NCI-H146 treated with DMSO at 0.1 percent for 48 hours (cell line): ENCODE data around the gene ZGLP1.

Source experiments
- DNase-seq: peaks from one replicate; lab custom pipeline; 2025; ENCODE audit not compliant: unreplicated experiment; lab: John Stamatoyannopoulos, UW

The ZGLP1 gene

GRCh38 chr19:10295847-10296591 is 13.6 kb downstream of the ZGLP1 start:
- no peak for DNase-seq

- DNase-seq = no peak
These were observed 14.2 kb downstream of the ZGLP1 start for GRCh38 chr19:10295305-10295846.

- no peak for DNase-seq
These were observed 15.3 kb downstream of the ZGLP1 start for GRCh38 chr19:10294368-10294697.

- DNase-seq = no peak
These were observed 15.8 kb downstream of the ZGLP1 start for GRCh38 chr19:10293637-10294367.

DNA sequence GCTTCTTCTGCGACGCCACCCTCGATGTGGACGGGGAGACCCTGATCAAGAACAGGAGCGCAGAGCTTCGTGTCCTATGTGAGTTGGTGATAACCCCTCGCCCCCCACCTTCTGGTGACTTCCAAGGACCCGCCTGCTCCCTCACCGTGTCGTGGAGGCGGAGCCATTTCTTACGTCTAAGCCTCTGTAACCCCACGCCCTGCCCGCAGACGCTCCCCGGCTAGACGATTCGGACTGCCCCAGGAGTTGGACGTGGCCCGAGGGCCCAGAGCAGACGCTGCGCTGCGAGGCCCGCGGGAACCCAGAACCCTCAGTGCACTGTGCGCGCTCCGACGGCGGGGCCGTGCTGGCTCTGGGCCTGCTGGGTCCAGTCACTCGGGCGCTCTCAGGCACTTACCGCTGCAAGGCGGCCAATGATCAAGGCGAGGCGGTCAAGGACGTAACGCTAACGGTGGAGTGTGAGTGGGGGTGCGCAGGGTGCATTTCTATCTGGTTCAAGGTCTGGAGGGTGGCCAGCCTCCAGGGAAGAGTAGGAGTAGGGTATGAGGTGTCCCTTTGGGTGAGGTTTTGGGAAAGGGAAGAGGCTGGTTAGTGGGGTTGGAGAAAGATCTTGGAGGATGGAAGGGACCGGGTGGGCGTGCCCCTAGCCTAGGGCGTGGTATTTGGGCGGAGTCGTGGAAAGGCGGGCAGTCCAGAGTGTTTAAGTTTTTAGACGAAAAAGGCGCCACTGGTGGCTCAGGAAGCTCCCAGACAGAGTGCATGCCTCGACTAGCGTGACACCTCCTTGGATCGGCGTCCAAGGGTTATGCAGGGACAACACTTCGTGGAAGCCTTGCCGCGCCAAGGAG is 16.6 kb downstream of the ZGLP1 start:
- no peak for DNase-seq

GRCh38 chr19:10292206-10292788 is 17.3 kb downstream of the ZGLP1 start:
- peak; percentile 73 for DNase-seq

GRCh38 chr19:10291554-10292205 is 17.9 kb downstream of the ZGLP1 start:
- no peak for DNase-seq

DNA sequence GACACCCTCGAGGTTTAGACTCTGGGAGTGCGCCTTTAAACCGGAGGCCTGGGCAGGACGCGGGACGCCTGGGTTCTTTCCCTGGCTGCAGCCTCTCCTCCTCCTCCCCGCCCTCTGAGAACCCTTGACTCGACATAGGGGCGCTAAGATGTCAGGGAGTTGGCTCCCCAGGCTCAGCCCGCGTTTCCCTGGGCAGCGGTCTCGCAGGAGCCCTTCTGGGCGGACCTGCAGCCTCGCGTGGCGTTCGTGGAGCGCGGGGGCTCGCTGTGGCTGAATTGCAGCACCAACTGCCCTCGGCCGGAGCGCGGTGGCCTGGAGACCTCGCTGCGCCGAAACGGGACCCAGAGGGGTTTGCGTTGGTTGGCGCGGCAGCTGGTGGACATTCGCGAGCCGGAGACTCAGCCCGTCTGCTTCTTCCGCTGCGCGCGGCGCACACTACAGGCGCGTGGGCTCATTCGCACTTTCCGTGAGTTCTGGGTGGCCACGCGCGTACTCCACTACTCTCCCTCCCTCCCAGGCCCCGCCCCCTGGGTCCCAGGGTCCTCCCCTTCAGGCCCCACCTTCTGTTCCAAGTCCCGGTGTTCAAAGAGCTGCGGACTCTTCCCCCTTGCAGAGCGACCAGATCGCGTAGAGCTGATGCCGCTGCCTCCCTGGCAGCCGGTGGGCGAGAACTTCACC is 18.6 kb downstream of the ZGLP1 start:
- DNase-seq = peak; percentile 25

DNA sequence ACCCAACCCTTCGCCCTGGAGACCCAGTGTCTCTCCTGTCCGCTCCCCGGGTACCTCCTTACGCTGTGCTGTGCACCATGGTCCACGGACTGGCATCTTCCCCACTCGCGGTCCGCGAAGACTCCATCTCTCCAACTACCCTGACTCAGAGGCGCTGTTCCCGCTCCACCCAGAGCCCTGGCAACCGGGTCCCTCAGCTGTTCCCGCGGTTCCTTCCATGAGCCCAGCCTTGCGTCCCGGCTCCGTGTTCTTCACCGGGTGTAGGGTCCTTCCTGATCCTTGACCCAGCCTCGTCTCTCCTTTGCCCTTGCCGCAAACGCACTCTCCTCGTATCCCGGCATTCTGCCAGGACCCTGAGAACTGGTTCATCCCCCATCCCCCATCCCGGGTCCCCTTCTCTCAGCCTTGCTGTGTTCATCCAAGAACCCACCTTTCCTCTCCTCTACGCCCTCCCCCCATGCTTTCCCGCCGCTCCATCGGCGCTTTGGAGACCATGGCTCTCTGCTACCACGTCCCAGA is 19.2 kb downstream of the ZGLP1 start:
- DNase-seq = no peak

DNA sequence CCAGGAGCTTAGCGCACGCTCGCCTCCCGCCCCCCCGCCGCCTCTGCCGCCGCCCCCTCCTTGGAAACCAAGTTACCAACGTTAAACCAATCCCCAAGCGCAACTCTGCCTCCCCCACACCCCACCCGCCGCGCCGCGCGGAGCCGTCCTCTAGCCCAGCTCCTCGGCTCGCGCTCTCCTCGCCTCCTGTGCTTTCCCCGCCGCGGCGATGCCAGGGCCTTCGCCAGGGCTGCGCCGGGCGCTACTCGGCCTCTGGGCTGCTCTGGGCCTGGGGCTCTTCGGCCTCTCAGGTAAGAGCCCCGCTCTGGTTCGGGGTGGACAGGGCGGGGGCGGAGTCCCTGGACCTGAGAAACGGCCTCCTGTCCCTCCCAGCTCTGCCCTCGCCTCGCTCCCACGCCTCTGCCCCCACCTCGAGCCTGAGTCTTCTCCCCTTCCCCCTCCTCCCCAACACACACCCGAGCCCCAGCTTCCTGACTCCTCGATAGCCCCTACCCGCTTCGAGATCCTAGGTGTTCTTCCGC is 19.7 kb downstream of the ZGLP1 start, which contains the start of gene ICAM5:
ICAM5 (plus strand) TSS at position 117 of the 521 bp plus-strand sequence; CDS start at position 209, 92 bp downstream.
- DNase-seq = peak; percentile 65

DNA sequence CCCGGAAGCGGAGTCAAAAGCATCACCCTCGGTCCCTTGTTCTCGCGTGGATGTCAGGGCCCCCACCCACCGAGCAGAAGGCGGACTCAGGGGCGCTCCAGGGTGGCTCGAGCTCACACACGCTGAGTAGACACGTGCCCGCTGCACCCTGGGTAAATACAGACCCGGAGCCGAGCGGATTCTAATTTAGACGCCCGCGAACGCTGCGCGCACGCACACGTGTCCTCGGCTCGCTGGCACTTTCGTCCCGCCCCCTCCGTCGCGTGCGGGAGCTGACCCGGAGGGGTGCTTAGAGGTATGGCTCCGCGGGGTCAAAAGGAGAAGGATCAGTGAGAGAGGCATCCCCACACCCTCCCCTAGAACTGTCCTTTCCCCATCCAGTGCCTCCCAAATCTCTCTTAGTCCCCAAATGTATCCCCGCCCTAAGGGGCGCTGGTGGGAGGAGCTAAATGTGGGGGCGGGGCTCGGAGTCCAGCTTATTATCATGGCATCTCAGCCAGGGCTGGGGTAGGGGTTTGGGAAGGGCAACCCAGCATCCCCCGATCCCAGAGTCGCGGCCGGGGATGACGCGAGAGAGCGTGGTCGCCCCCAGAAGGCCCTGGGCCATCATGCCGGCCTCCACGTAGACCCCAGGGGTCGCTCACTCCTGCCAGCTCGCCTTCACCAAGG is 20.3 kb downstream of the ZGLP1 start:
- peak; percentile 72 for DNase-seq

DNA sequence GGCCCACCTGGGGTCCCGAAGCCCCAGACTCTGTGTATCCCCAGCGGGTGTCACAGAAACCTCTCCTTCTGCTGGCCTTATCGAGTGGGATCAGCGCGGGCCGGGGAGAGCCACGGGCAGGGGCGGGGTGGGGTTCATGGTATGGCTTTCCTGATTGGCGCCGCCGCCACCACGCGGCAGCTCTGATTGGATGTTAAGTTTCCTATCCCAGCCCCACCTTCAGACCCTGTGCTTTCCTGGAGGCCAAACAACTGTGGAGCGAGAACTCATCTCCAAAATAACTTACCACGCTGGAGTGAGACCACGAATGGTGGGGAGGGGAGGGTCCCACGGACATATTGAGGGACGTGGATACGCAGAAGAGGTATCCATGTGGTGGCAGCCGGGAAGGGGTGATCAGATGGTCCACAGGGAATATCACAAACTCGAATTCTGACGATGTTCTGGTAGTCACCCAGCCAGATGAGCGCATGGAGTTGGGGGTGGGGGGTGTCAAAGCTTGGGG is 20.9 kb downstream of the ZGLP1 start:
- peak; percentile 48 for DNase-seq

DNA sequence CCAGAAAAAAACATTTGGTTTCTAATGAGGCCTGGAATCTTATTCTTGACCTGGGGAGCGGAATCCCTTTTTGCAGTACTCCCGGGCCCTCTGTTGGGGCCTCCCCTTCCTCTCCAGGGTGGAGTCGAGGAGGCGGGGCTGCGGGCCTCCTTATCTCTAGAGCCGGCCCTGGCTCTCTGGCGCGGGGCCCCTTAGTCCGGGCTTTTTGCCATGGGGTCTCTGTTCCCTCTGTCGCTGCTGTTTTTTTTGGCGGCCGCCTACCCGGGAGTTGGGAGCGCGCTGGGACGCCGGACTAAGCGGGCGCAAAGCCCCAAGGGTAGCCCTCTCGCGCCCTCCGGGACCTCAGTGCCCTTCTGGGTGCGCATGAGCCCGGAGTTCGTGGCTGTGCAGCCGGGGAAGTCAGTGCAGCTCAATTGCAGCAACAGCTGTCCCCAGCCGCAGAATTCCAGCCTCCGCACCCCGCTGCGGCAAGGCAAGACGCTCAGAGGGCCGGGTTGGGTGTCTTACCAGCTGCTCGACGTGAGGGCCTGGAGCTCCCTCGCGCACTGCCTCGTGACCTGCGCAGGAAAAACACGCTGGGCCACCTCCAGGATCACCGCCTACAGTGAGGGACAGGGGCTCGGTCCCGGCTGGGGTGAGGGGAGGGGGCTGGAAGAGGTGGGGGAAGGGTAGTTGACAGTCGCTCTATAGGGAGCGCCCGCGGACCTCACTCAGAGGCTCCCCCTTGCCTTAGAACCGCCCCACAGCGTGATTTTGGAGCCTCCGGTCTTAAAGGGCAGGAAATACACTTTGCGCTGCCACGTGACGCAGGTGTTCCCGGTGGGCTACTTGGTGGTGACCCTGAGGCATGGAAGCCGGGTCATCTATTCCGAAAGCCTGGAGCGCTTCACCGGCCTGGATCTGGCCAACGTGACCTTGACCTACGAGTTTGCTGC is 22.5 kb downstream of the ZGLP1 start, which contains the start of gene ICAM4:
ICAM4 (plus strand) TSS at position 153 of the 935 bp plus-strand sequence; CDS start at position 211, 58 bp downstream.
- no peak for DNase-seq

DNA sequence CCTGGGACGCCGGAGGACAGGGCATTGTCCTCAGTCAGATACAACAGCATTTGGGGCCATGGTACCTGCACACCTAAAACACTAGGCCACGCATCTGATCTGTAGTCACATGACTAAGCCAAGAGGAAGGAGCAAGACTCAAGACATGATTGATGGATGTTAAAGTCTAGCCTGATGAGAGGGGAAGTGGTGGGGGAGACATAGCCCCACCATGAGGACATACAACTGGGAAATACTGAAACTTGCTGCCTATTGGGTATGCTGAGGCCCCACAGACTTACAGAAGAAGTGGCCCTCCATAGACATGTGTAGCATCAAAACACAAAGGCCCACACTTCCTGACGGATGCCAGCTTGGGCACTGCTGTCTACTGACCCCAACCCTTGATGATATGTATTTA is 24.2 kb downstream of the ZGLP1 start:
- no peak for DNase-seq

DNA sequence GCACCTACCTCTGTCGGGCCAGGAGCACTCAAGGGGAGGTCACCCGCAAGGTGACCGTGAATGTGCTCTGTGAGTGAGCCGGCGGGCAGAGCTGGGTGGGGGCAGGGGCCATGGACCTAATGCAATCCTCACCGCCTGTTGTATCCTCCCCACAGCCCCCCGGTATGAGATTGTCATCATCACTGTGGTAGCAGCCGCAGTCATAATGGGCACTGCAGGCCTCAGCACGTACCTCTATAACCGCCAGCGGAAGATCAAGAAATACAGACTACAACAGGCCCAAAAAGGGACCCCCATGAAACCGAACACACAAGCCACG is 24.7 kb downstream of the ZGLP1 start:
- no peak for DNase-seq

DNA sequence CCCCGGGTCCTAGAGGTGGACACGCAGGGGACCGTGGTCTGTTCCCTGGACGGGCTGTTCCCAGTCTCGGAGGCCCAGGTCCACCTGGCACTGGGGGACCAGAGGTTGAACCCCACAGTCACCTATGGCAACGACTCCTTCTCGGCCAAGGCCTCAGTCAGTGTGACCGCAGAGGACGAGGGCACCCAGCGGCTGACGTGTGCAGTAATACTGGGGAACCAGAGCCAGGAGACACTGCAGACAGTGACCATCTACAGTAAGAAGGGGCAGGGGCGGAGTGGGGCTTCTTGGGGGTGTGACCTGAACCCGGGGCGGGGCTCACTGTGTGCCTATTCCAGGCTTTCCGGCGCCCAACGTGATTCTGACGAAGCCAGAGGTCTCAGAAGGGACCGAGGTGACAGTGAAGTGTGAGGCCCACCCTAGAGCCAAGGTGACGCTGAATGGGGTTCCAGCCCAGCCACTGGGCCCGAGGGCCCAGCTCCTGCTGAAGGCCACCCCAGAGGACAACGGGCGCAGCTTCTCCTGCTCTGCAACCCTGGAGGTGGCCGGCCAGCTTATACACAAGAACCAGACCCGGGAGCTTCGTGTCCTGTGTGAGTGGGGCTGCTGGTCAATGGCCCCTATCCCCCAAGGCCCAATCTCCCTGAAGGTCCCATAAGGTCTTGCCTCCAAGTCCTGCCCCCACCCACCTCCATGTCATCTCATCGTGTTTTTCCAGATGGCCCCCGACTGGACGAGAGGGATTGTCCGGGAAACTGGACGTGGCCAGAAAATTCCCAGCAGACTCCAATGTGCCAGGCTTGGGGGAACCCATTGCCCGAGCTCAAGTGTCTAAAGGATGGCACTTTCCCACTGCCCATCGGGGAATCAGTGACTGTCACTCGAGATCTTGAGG is 25.3 kb downstream of the ZGLP1 start:
- no peak for DNase-seq
